Sigmoid colon (tissue), 7 donors: Measurements from ENCODE around the gene RASGRF2. TPM values are rescaled to one million over a fixed set of nuclear protein-coding genes. Genes with fewer than 3 reads are reported as not detected.
"Not testable (repeated sequence)": the region's sequence is repeated elsewhere in the genome, so short reads cannot be mapped to it uniquely, and the experiment has no call there.

Source experiments
- DNase-seq: peaks from one replicate; pipeline ENCODE4 v3.0.0-alpha.2; 2019
- H3K27ac ChIP-seq, 4 donors: fragments of 200-600 bp; sonication (generic); one replicate each; pipeline ENCODE4 v1.5.1; 2016 to 2019; ENCODE audit warnings: mild to moderate bottlenecking in 1 of 4
- H3K27me3 ChIP-seq, 3 donors: fragments of 200-600 bp; sonication (generic); one replicate each; pipeline ENCODE4 v1.5.1; 2019; ENCODE audit warnings: mild to moderate bottlenecking in 1 of 3
- H3K36me3 ChIP-seq, 4 donors: fragments of 200-600 bp; sonication (generic); one replicate each; pipeline ENCODE4 v1.5.1; 2016 to 2019
- H3K4me1 ChIP-seq, 4 donors: fragments of 200-600 bp; sonication (generic); one replicate each; pipeline ENCODE4 v1.5.1; 2017 to 2019
- H3K4me3 ChIP-seq, 4 donors: fragments of 200-600 bp; sonication (generic); one replicate each; pipeline ENCODE4 v1.5.1; 2017 to 2019; ENCODE audit warnings: mild to moderate bottlenecking in 2 of 4, moderate library complexity in 1 of 4
- H3K9me3 ChIP-seq, 4 donors: fragments of 200-600 bp in 3 of 4; sonication (generic) in 3 of 4; one replicate each; pipeline versions ENCODE4 v1.5.1 to v1.6.1; 2013 to 2019
- CTCF ChIP-seq, 4 experiments: fragments of 450-650 bp in 3 of 4; fragments of 200-600 bp in 1 of 4; IDR thresholded peaks; one replicate each; pipeline ENCODE4 v1.5.1; 2016 to 2019; ENCODE audit warnings: antibody characterized with exemption in 4 of 4, mild to moderate bottlenecking in 3 of 4, moderate library complexity in 2 of 4
- EP300 ChIP-seq, 4 donors: sonication (generic); formaldehyde crosslinking; IDR thresholded peaks; one replicate each; pipeline ENCODE4 v1.6.1; 2017; ENCODE audit warnings: antibody characterized with exemption in 4 of 4
- POLR2A ChIP-seq, 2 donors: fragments of 450-650 bp; IDR thresholded peaks; one replicate each; pipeline ENCODE4 v1.6.1; 2016; ENCODE audit warnings: antibody characterized with exemption in 2 of 2, mild to moderate bottlenecking in 2 of 2, moderate library complexity in 2 of 2
- POLR2AphosphoS5 ChIP-seq, 4 donors: sonication (generic); formaldehyde crosslinking; IDR thresholded peaks; one replicate each; pipeline ENCODE4 v1.6.1; 2017; ENCODE audit warnings: antibody characterized with exemption in 4 of 4
- WGBS, 2 donors: extraction: QIAGEN DNeasy Blood & Tissue Kit; methylation state at CpG; one replicate each; pipeline ENCODE4 v1.1.7; 2013; 5-methylcytosine and 5-hydroxymethylcytosine counted together
- intact Hi-C: fragments of 100-400 bp; cut with DNase I; formaldehyde crosslinking; loops from one replicate; pipeline ENCODE4 v1.15.1; 2023
- polyA plus RNA-seq, 3 donors: library from polyadenylated mRNA; stranded (reverse); fragments of 200-250 nt; gene quantifications; one replicate each; pipeline ENCODE4 v1.2.3, GENCODE V29; 2013
- small RNA-seq, 3 donors: library from RNA; depleted of rRNA; stranded (forward); fragments of <200 nt; gene quantifications; one replicate each; pipeline ENCODE3, GENCODE V24; 2016
- total RNA-seq, 4 donors: library from RNA; depleted of rRNA; stranded (reverse); fragments of >200 nt; gene quantifications; one replicate each; pipeline ENCODE4 v1.1.0, GENCODE V29; 2016
- donor health status: healthy with polysubstance abuse.
- donor health status: Bipolar disorder and iron deficiency.
- donor health status: healthy.

The RASGRF2 gene
- total and polyA plus RNA-seq, 7 donors = under 0.01 to 9.5 (median 6.8) TPM

- H3K9me3 ChIP-seq = peaks cover 0 to 3% (median 0%) of the 10 kb centered on the region in 4 donors
- H3K27me3 ChIP-seq = no peaks in the 10 kb centered on the region
- H3K36me3 ChIP-seq = no peaks in the 10 kb centered on the region
- TF ChIP-seq POLR2AphosphoS5 (IDR thresholded peaks at IDR 0.05) (no peak), EP300 (IDR thresholded peaks at IDR 0.05) (no peak), POLR2A (IDR thresholded peaks at IDR 0.05) (no peak), CTCF (IDR thresholded peaks at IDR 0.05) (no peak)
- no peak overlapping the region for H3K27ac ChIP-seq
- intact Hi-C loops = no loop called here
- 97 to 98% methylated on average over 8 of the region's 8 CpGs for WGBS, 2 donors
- H3K4me3 ChIP-seq = no peak overlapping the region
- DNase-seq = no peak
- peaks cover 0 to 9% (median 0%) of the 10 kb centered on the region in 4 donors for H3K4me1 ChIP-seq
Measured at GRCh38 chr5:81269751-81270393, 309.7 kb downstream of the RASGRF2 start.

- H3K4me1 ChIP-seq, H3K4me3 ChIP-seq, intact Hi-C loops, H3K27ac ChIP-seq, H3K36me3 ChIP-seq, H3K9me3 ChIP-seq, DNase-seq, H3K27me3 ChIP-seq: not testable (repeated sequence)
- 97 to 99% methylated on average over 2 of the region's 2 CpGs for WGBS, 2 donors
Measured at GRCh38 chr5:81270394-81271027, 310.3 kb downstream of the RASGRF2 start.

Small RNA genes lying within 50 kb of the gene (small RNA-seq; reads per million reads assigned to genes)
- 0 reads per million in 3 donors for gene AC026436.1
